HG02943 (cell line): ENCODE results near the gene C11orf42.
A peak's percentile ranks its signal among the peaks of the same experiment; 100 is the strongest.

ENCODE experiments used
- ATAC-seq: cut with Tn5 transposase; IDR thresholded peaks from one replicate; pipeline ENCODE4 v1.9.1; 2021; ENCODE audit warnings: mild to moderate bottlenecking, low read depth, moderate library complexity; ENCODE audit not compliant: unreplicated experiment

C11orf42 gene

GRCh38 chr11:6205366-6205765 lies at the start of gene C11orf42:
TSS of gene C11orf42 (plus strand) at chr11:6205557. CDS start at chr11:6205616, 59 bp downstream.
- no peak for ATAC-seq

- ATAC-seq: no peak
Observed at GRCh38 chr11:6156628-6157359, 48.6 kb upstream of the C11orf42 start.

GRCh38 chr11:6170226-6170625 lies 35.1 kb upstream of the C11orf42 start, which contains the start of gene OR52B2:
TSS of gene OR52B2 (minus strand) at chr11:6170326. CDS start at chr11:6170326, 0 bp downstream.
- ATAC-seq: no peak

GRCh38 chr11:6175440-6175839 lies 29.9 kb upstream of the C11orf42 start:
- no peak for ATAC-seq

- no peak for ATAC-seq
Observed at GRCh38 chr11:6191742-6192141, 13.6 kb upstream of the C11orf42 start.

GRCh38 chr11:6194065-6194581 lies 11.2 kb upstream of the C11orf42 start:
- no peak for ATAC-seq

- ATAC-seq: no peak
Observed at GRCh38 chr11:6196396-6196795, 9.0 kb upstream of the C11orf42 start.

- ATAC-seq: no peak
Observed at GRCh38 chr11:6197466-6198200, 7.7 kb upstream of the C11orf42 start.

- ATAC-seq: no peak
Observed at GRCh38 chr11:6199174-6199810, 6.1 kb upstream of the C11orf42 start, which contains the start of gene OR52W1. TSS of gene OR52W1 (plus strand) at chr11:6199224. CDS start at chr11:6199224, 0 bp downstream.

GRCh38 chr11:6200975-6201374 lies 4.4 kb upstream of the C11orf42 start:
- ATAC-seq: no peak

GRCh38 chr11:6201481-6201880 lies 3.9 kb upstream of the C11orf42 start:
- no peak for ATAC-seq

- ATAC-seq: no peak
Observed at GRCh38 chr11:6202041-6202440, 3.3 kb upstream of the C11orf42 start.

GRCh38 chr11:6203327-6203726 lies 2.0 kb upstream of the C11orf42 start:
- peak; percentile 81 for ATAC-seq

- no peak for ATAC-seq
Observed at GRCh38 chr11:6204706-6205105, 651 bp upstream of the C11orf42 start.

- no peak for ATAC-seq
Observed at GRCh38 chr11:6206456-6207180, 1.3 kb downstream of the C11orf42 start.

- ATAC-seq: no peak
Observed at GRCh38 chr11:6209801-6210200, 4.4 kb downstream of the C11orf42 start.

GRCh38 chr11:6210274-6210955 lies 5.1 kb downstream of the C11orf42 start:
- no peak for ATAC-seq

- no peak for ATAC-seq
Observed at GRCh38 chr11:6214530-6214929, 9.2 kb downstream of the C11orf42 start.

GRCh38 chr11:6216501-6216900 lies 11.1 kb downstream of the C11orf42 start:
- no peak for ATAC-seq

- ATAC-seq: no peak
Observed at GRCh38 chr11:6217722-6218121, 12.4 kb downstream of the C11orf42 start.
